Ovary (tissue), 3 donors: ENCODE measurements around the gene ADGRG1.

Experiments used
- POLR2A ChIP-seq: fragments of 450-650 bp; IDR thresholded peaks from one replicate; pipeline ENCODE4 v1.6.1; 2017; ENCODE audit warnings: antibody characterized with exemption, mild to moderate bottlenecking, moderate library complexity
- TF ChIP-seq, protein P1 (sequence below), 3 donors: fragments of 450-650 bp in 2 of 3; fragments of 200-600 bp in 1 of 3; IDR thresholded peaks; one replicate each; pipeline versions ENCODE4 v1.5.1 to v1.8.0; 2016 to 2022; ENCODE audit warnings: antibody characterized with exemption in 3 of 3, mild to moderate bottlenecking in 1 of 3
- donor health status: DM: no; HTN: no; CAD: no.

DNA sequence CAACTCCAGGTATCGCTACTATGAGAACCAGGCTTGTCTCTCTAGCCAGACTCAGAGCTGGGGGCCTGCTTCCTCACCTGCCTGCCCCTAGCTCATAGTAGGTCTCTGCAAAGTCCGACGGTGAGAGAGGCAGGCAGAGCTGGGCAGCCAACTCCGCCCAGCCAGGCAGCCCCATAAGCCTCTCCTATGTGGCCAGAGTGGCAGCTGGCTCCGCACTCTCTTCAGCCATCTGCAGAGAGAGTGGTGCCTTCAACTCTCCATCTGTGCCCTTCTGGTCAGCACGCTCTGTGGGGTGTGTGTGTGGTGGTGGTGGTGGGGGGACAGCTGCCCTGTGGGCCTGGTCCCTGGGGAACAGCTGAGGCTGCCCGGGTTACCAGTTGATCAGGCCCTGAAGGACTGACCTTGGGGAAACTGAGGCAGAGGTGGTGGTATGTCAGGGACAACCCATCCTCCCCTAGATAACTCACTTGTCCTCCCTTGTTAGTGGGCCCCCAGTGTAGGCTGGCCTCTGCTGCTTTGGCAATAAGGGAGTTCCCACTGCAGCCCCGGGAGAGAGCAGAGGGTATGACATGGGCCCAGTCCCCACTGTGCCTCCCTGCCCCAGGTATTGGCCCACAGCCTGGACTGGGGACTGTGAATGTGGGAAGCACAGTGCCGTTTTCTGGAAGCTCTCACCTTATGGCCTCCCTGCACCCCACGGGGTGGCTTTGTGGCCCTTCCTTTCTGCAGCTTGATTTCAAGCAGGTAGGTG is 1.8 kb upstream of the ADGRG1 start:
- TF ChIP-seq, protein P1, sequence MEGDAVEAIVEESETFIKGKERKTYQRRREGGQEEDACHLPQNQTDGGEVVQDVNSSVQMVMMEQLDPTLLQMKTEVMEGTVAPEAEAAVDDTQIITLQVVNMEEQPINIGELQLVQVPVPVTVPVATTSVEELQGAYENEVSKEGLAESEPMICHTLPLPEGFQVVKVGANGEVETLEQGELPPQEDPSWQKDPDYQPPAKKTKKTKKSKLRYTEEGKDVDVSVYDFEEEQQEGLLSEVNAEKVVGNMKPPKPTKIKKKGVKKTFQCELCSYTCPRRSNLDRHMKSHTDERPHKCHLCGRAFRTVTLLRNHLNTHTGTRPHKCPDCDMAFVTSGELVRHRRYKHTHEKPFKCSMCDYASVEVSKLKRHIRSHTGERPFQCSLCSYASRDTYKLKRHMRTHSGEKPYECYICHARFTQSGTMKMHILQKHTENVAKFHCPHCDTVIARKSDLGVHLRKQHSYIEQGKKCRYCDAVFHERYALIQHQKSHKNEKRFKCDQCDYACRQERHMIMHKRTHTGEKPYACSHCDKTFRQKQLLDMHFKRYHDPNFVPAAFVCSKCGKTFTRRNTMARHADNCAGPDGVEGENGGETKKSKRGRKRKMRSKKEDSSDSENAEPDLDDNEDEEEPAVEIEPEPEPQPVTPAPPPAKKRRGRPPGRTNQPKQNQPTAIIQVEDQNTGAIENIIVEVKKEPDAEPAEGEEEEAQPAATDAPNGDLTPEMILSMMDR (IDR thresholded peaks at IDR 0.05) = no peak
- TF ChIP-seq POLR2A = no peak
